GM18907 (cell line): Measurements from ENCODE around the gene CAMSAP2.

Source experiments
- ATAC-seq: cut with Tn5 transposase; IDR thresholded peaks from one replicate; pipeline ENCODE4 v1.9.1; 2021; ENCODE audit warnings: mild to moderate bottlenecking, moderate library complexity; ENCODE audit not compliant: unreplicated experiment

The CAMSAP2 gene

GRCh38 chr1:200874694-200875093, 136.0 kb downstream of the CAMSAP2 start:
- no peak for ATAC-seq

- ATAC-seq, result no peak
Observed at GRCh38 chr1:200875416-200875815, 136.7 kb downstream of the CAMSAP2 start.

DNA sequence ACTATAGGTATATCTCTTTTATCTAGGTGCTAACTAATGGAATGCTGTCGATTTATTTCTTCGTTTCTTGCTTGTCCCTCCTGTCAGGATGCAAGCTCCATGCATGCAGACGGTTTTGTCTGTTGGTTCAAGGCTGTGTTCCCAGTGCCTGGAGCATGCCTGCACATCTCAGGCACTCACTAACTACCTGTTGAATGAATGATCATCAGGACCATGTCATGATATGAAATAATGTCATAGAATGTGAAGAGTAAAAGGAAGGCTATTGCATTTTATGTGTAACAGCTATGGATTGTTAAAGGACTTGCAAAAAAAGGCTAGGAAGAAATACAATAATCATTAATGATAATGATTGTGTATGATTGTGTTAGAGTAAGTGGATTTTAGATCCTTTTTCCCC, 138.3 kb downstream of the CAMSAP2 start:
- ATAC-seq, result no peak

GRCh38 chr1:200877839-200878551, 139.3 kb downstream of the CAMSAP2 start:
- peak; percentile 85 for ATAC-seq

- ATAC-seq, result peak; percentile 47
Observed at GRCh38 chr1:200880212-200880611, 141.5 kb downstream of the CAMSAP2 start.

DNA sequence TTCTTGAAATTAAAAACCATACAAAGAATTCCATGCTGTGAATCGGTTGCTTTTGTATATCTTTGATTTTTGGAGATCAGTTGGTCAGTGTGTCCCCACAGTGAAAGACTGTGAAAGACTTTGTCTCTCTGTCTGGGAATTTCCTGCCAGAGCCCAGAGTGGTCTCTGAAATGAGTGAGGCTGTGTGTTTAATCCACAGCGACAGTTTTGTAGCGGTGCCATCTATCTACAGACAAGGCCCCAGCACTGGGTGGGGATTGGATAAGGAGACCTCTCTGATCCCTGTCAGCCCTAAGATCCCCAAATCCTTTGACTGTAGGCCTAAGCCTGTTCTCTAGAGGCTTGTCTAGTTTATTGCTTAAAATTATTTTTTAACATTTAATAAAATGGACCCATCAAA, 144.4 kb downstream of the CAMSAP2 start:
- ATAC-seq, result no peak

GRCh38 chr1:200885623-200886402, 147.1 kb downstream of the CAMSAP2 start:
- no peak for ATAC-seq

GRCh38 chr1:200886594-200886993, 147.9 kb downstream of the CAMSAP2 start:
- ATAC-seq, result no peak

GRCh38 chr1:200887036-200887435, 148.3 kb downstream of the CAMSAP2 start:
- ATAC-seq, result no peak

DNA sequence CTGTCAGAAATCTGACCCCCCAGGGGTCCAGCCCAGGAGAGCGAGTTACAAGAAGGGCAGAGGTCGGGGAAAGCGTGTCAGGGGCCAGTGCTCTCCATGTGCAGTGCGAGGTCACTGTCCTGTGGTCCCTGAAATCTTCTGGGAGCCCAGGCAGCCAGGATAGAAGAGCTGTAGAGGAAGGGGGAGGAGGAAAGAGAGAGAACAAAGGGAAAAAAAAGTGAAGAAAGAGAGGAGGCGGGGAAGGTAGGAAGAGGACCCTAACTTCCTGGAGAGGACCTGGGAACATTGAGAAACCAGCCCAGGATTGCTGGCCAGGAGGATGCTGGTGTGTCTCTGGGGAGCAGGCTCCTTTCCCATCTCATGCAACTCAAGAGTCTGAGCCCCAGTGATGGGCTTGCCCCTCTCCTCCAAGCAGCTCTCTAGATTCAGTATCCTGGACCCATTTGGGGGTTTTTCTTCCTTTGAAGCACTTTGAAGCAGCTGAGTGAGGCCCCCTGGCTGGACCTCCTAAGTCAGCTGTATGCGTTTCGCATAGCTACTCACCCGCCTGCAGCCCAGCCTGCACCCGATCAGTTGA, 149.2 kb downstream of the CAMSAP2 start:
- ATAC-seq, result no peak

- peak; percentile 94 for ATAC-seq
Observed at GRCh38 chr1:200888349-200888838, 149.7 kb downstream of the CAMSAP2 start.

DNA sequence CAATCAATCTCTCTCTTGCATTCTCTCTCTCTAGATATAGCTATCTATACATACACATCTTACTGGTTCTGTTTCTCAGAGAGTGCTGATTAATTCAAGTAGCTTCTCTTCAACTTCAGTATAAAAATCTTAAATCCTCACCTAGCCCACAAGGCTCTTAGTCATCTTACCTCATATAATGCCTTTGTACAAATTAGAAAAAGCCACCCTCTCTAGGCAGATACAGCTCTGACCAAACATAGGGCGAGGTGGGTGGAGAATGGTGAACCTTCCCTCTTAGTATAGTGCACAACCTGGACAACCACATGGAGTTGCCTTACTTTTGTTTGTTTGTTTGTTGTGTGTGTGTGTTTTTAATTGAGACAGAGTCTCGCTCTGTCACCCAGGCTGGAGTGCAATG, 150.9 kb downstream of the CAMSAP2 start:
- ATAC-seq, result no peak

GRCh38 chr1:200890027-200890426, 151.3 kb downstream of the CAMSAP2 start:
- no peak for ATAC-seq

GRCh38 chr1:200890818-200891773, 152.4 kb downstream of the CAMSAP2 start:
- ATAC-seq, result no peak

- no peak for ATAC-seq
Observed at GRCh38 chr1:200891774-200892157, 153.1 kb downstream of the CAMSAP2 start.

DNA sequence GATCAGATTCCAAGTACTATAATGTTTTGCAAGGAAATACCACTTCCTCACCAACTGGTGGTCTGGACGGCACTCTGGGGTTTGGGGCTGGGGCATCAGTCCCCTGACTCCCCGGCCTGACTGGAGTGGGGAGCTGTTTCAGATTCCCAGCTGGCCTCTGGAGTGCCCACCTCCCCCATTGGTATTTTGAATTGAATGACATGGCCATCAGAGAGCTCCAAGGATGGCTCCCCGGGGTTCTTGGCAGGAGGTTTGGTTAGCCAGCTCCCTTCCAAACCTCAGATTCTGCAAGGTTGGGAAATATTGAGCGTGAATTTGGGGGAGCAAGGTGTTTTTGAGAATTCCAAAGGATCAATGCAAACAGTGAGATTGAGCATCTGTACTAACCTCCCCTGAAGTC, 153.9 kb downstream of the CAMSAP2 start:
- ATAC-seq, result no peak

DNA sequence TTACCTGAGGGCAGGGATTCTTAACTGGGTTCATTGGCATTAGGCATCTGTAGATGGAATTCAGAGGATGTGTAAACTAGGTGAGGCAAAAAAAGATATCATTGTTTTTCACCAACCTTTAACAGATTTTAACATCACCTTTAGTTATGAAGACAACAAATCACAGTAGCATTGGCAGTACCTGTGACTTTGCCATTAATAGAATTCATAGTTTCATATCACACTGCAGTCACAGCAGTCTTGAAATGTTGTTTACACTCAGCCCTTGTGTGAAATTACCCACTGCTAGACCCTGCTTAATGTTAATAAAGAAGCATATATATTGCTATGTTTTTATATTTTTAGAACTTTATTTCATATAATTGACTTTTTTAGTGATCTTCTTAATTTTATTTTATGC, 154.3 kb downstream of the CAMSAP2 start:
- no peak for ATAC-seq

DNA sequence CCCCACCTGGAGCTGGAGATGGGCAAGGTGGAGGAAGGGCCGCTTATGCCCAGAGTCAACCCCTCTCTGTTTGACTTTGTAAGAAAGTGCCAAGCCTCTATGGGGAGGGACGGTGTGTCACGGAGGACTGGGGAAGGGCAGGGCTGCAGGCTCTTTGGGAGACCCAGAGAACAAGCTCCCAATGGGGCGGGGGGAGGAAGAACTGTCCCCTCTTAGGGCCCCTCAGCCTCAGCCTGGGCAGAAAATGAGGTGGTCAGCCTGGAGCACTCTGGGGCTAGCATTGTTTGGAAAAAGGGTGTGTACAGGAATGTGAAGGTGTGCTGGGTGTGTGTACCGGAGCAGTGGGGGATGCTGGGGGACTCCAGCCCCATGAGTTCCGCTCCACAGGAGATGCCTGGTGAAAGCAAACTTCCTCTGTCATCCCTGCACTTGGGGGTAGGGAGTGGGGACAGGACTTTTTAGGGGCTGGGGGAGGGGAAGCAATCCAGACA, 154.8 kb downstream of the CAMSAP2 start:
- no peak for ATAC-seq

DNA sequence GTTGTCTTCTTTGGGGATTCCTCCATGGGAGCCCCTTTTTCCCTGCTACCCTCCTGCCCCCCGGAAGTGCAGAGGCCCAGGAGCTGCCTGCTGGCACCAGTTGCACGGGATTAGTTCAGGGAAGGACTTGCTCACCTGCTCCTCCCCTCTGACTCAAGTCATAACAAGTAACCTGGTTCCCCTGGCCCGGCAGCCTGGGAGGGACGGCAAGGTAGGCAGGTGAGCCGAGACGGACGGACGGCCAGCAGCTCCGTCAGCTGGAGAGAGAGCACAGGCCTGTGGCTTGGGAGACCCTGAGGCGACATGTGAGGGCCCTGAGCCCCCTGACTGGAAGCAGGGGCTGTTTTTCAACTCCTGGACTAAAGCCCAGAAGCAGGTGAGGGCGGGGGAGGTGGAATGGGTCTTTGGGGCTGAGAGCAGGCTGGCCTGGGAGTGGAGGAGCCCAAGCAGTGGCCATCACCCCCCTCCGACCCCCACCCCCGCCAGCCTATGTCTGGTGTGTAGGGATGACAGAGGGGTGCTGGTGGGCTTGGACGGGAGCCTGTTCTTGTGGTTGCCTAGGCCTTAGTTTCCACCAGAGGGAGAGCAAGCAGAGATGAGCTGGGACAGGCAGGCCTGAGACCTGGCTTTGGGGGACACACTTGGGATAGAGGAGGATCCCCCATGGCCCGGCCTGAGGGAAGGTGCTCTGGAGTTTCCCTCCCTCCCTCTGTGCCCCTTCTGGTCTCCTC, 156.2 kb downstream of the CAMSAP2 start, which contains the start of gene INAVA:
Gene INAVA, plus strand, starts transcription at position 189 of the 731 bp plus-strand sequence. CDS start 3,501 bp downstream, outside the sequence.
- ATAC-seq, result no peak

GRCh38 chr1:200895443-200895789, 156.7 kb downstream of the CAMSAP2 start:
- ATAC-seq, result no peak
